ENCODE measurements around the gene C3orf33. TPM values are rescaled to one million over a fixed set of nuclear protein-coding genes. Genes with fewer than 3 reads are reported as not detected.

Gene C3orf33
- total and polyA plus RNA-seq, 9 of the 15 experiments (the other 6 are each of a cell fraction or from before 2014, with no cell fraction given), result 4.1 to 10.2 (median 6.0) TPM

Other genes with a start within 250 kb of the C3orf33 start
- gene PLCH1, start 61.2 kb downstream of the C3orf33 start, total RNA-seq (2014; rRNA removed), result 0.18 and 0.49 TPM in 2 replicates
- gene PLCH1, start 61.2 kb downstream of the C3orf33 start, total RNA-seq (2014; rRNA removed; fragmentation: Illumina TruSeq; extraction: Trizol), result 0.44 and 0.61 TPM in 2 replicates
- 0.40 and 0.49 TPM in 2 replicates for gene PLCH1, start 61.2 kb downstream of the C3orf33 start, total RNA-seq (2015; rRNA removed; fragmentation: Illumina TruSeq; extraction: Trizol)
- gene PLCH1, start 61.2 kb downstream of the C3orf33 start, total RNA-seq (2021), result 0.42 and 0.53 TPM in 2 replicates
- 0.43 and 0.50 TPM in 2 replicates for gene PLCH1, start 61.2 kb downstream of the C3orf33 start, polyA plus RNA-seq (2011; rRNA removed)
- gene PLCH1, start 61.2 kb downstream of the C3orf33 start, polyA plus RNA-seq (2014; fragmentation: Illumina TruSeq; extraction: Trizol), result 0.36 and 0.62 TPM in 2 replicates
- gene PLCH1, start 61.2 kb downstream of the C3orf33 start, polyA plus RNA-seq (2014; fragmentation: Nextera tagmentation; extraction: Ambion mirVana), result under 1 TPM; 0.17 to 0.21 TPM
- gene PLCH1, start 61.2 kb downstream of the C3orf33 start, polyA plus RNA-seq (2014; rRNA removed), result 0.28 and 0.37 TPM in 2 replicates
- 16.4 and 21.1 TPM in 2 replicates for gene SLC33A1, start 48.1 kb upstream of the C3orf33 start, total RNA-seq (2014; rRNA removed)
- gene SLC33A1, start 48.1 kb upstream of the C3orf33 start, total RNA-seq (2014; rRNA removed; fragmentation: Illumina TruSeq; extraction: Trizol), result 23.0 and 25.5 TPM in 2 replicates
- gene SLC33A1, start 48.1 kb upstream of the C3orf33 start, total RNA-seq (2015; rRNA removed; fragmentation: Illumina TruSeq; extraction: Trizol), result 25.0 and 26.8 TPM in 2 replicates
- gene SLC33A1, start 48.1 kb upstream of the C3orf33 start, total RNA-seq (2021), result 22.0 and 22.7 TPM in 2 replicates
- 25.5 and 29.2 TPM in 2 replicates for gene SLC33A1, start 48.1 kb upstream of the C3orf33 start, polyA plus RNA-seq (2011; rRNA removed)
- gene SLC33A1, start 48.1 kb upstream of the C3orf33 start, polyA plus RNA-seq (2014; fragmentation: Illumina TruSeq; extraction: Trizol), result 18.8 and 20.5 TPM in 2 replicates
- 1 to 10 TPM; 6.2 to 7.8 TPM for gene SLC33A1, start 48.1 kb upstream of the C3orf33 start, polyA plus RNA-seq (2014; fragmentation: Nextera tagmentation; extraction: Ambion mirVana)
- gene SLC33A1, start 48.1 kb upstream of the C3orf33 start, polyA plus RNA-seq (2014; rRNA removed), result 18.3 and 19.6 TPM in 2 replicates
- gene GMPS, start 64.4 kb upstream of the C3orf33 start, total RNA-seq (2014; rRNA removed), result 73.7 and 78.2 TPM in 2 replicates
- 234 and 267 TPM in 2 replicates for gene GMPS, start 64.4 kb upstream of the C3orf33 start, total RNA-seq (2014; rRNA removed; fragmentation: Illumina TruSeq; extraction: Trizol)
- 162 and 170 TPM in 2 replicates for gene GMPS, start 64.4 kb upstream of the C3orf33 start, total RNA-seq (2015; rRNA removed; fragmentation: Illumina TruSeq; extraction: Trizol)
- gene GMPS, start 64.4 kb upstream of the C3orf33 start, total RNA-seq (2021), result 226 and 234 TPM in 2 replicates
- 105 and 156 TPM in 2 replicates for gene GMPS, start 64.4 kb upstream of the C3orf33 start, polyA plus RNA-seq (2011; rRNA removed)
- gene GMPS, start 64.4 kb upstream of the C3orf33 start, polyA plus RNA-seq (2014; fragmentation: Illumina TruSeq; extraction: Trizol), result 235 and 282 TPM in 2 replicates
- 10 to 100 TPM; 74.2 to 87.0 TPM for gene GMPS, start 64.4 kb upstream of the C3orf33 start, polyA plus RNA-seq (2014; fragmentation: Nextera tagmentation; extraction: Ambion mirVana)
- 95.9 and 106 TPM in 2 replicates for gene GMPS, start 64.4 kb upstream of the C3orf33 start, polyA plus RNA-seq (2014; rRNA removed)